Mesenchymal stem cell (in vitro differentiated cells and primary cell): Measurements from ENCODE around the gene C6orf62.
"Not testable (repeated sequence)": the region's sequence is repeated elsewhere in the genome, so short reads cannot be mapped to it uniquely, and the experiment has no call there.

ENCODE experiments used
- DNase-seq: peaks from one replicate; pipeline ENCODE4 v3.0.0-alpha.2; 2013
- H2AFZ ChIP-seq: one replicate; pipeline ENCODE4 v1.6.1; 2013; ENCODE audit warnings: low read depth, mild to moderate bottlenecking, control low read depth, inconsistent platforms, low read length, moderate library complexity
- H2AK5ac ChIP-seq: 2 replicates; pipeline ENCODE4 v1.6.1; 2013; ENCODE audit warnings: low read length, moderate library complexity, mild to moderate bottlenecking, inconsistent platforms; ENCODE audit not compliant: severe bottlenecking
- H2BK120ac ChIP-seq: one replicate; pipeline ENCODE4 v1.6.1; 2013; ENCODE audit warnings: low read depth, mild to moderate bottlenecking, inconsistent platforms, low read length, moderate library complexity
- H2BK12ac ChIP-seq, 2 experiments: one replicate each; pipeline ENCODE4 v1.6.1; 2013; ENCODE audit warnings: inconsistent platforms in 2 of 2, low read length in 2 of 2, mild to moderate bottlenecking in 2 of 2, moderate library complexity in 2 of 2, control low read depth in 1 of 2
- H2BK15ac ChIP-seq: one replicate; pipeline ENCODE4 v1.6.1; 2013; ENCODE audit warnings: mild to moderate bottlenecking, low read depth, inconsistent platforms; ENCODE audit not compliant: poor library complexity, severe bottlenecking
- H2BK5ac ChIP-seq: 2 replicates; pipeline ENCODE4 v1.6.1; 2013; ENCODE audit warnings: low read depth, mild to moderate bottlenecking, low read length, control low read depth, inconsistent platforms; ENCODE audit not compliant: poor library complexity, severe bottlenecking
- H3K14ac ChIP-seq, 2 experiments: one replicate each; pipeline ENCODE4 v1.6.1; 2013; ENCODE audit warnings: inconsistent platforms in 2 of 2, low read length in 2 of 2, control low read depth in 1 of 2, mild to moderate bottlenecking in 1 of 2, moderate library complexity in 1 of 2
- H3K18ac ChIP-seq, 2 experiments: one replicate each; pipeline ENCODE4 v1.6.1; 2013; ENCODE audit warnings: inconsistent platforms in 2 of 2, low read length in 2 of 2, control low read depth in 1 of 2, low read depth in 1 of 2, mild to moderate bottlenecking in 1 of 2
- H3K23ac ChIP-seq, 2 experiments: one replicate each; pipeline ENCODE4 v1.6.1; 2013; ENCODE audit warnings: inconsistent platforms in 2 of 2, low read length in 2 of 2, mild to moderate bottlenecking in 2 of 2, moderate library complexity in 2 of 2, control low read depth in 1 of 2
- H3K27ac ChIP-seq: 2 replicates; pipeline ENCODE4 v1.5.1; 2013; ENCODE audit warnings: mild to moderate bottlenecking, moderate library complexity, low read length, control low read depth, inconsistent platforms; ENCODE audit not compliant: poor library complexity, severe bottlenecking
- H3K27me3 ChIP-seq, 2 experiments: 2 replicates each; pipeline versions ENCODE4 v1.6.1 to v1.7.0; 2013; ENCODE audit warnings: low read length in 2 of 2, mild to moderate bottlenecking in 2 of 2, moderate library complexity in 2 of 2, control low read depth in 1 of 2, inconsistent platforms in 1 of 2; ENCODE audit not compliant: control insufficient read depth in 1 of 2, insufficient read depth in 1 of 2
- H3K36me3 ChIP-seq, 2 experiments: 2 replicates each; pipeline versions ENCODE4 v1.6.1 to v1.7.0; 2013; ENCODE audit warnings: low read length in 2 of 2, control low read depth in 1 of 2, inconsistent platforms in 1 of 2, low read depth in 1 of 2, mild to moderate bottlenecking in 1 of 2; ENCODE audit not compliant: insufficient read depth in 2 of 2, control insufficient read depth in 1 of 2
- H3K4ac ChIP-seq, 2 experiments: one replicate each; pipeline ENCODE4 v1.6.1; 2013; ENCODE audit warnings: inconsistent platforms in 2 of 2, low read length in 2 of 2, mild to moderate bottlenecking in 2 of 2, moderate library complexity in 2 of 2, control low read depth in 1 of 2, low read depth in 1 of 2
- H3K4me1 ChIP-seq: 2 replicates; pipeline ENCODE4 v1.6.1; 2013; ENCODE audit warnings: low read depth, low read length, control low read depth; ENCODE audit not compliant: control insufficient read depth, insufficient read depth
- H3K4me2 ChIP-seq: 2 replicates; pipeline ENCODE4 v1.6.1; 2013; ENCODE audit warnings: low read length, mild to moderate bottlenecking, inconsistent platforms; ENCODE audit not compliant: poor library complexity, severe bottlenecking
- H3K4me3 ChIP-seq, 2 experiments: 2 replicates each; pipeline versions ENCODE4 v1.5.1 to v1.7.0; 2013; ENCODE audit warnings: low read length in 2 of 2, mild to moderate bottlenecking in 2 of 2, control low read depth in 1 of 2, low read depth in 1 of 2; ENCODE audit not compliant: insufficient read depth in 1 of 2
- H3K79me1 ChIP-seq: replicated peaks from 2 replicates; pipeline ENCODE4 v1.6.1; 2013; ENCODE audit warnings: mild to moderate bottlenecking, control low read depth, low read length, inconsistent platforms; ENCODE audit not compliant: poor library complexity, severe bottlenecking
- H3K9ac ChIP-seq: 2 replicates; pipeline ENCODE4 v1.7.0; 2013; ENCODE audit warnings: mild to moderate bottlenecking, low read length, moderate library complexity
- H3K9me3 ChIP-seq: 2 replicates; pipeline ENCODE4 v1.7.0; 2013; ENCODE audit warnings: mild to moderate bottlenecking, low read length; ENCODE audit not compliant: control insufficient read depth
- H4K8ac ChIP-seq: one replicate; pipeline ENCODE4 v1.6.1; 2013; ENCODE audit warnings: inconsistent platforms, mild to moderate bottlenecking, low read length, moderate library complexity
- H4K91ac ChIP-seq: one replicate; pipeline ENCODE4 v1.6.1; 2013; ENCODE audit warnings: mild to moderate bottlenecking, low read length, inconsistent platforms
- WGBS: methylation state at CpG from one replicate; pipeline ENCODE4 v1.1.7; 2013; ENCODE audit warnings: mixed read lengths; 5-methylcytosine and 5-hydroxymethylcytosine counted together

Gene C6orf62

DNA sequence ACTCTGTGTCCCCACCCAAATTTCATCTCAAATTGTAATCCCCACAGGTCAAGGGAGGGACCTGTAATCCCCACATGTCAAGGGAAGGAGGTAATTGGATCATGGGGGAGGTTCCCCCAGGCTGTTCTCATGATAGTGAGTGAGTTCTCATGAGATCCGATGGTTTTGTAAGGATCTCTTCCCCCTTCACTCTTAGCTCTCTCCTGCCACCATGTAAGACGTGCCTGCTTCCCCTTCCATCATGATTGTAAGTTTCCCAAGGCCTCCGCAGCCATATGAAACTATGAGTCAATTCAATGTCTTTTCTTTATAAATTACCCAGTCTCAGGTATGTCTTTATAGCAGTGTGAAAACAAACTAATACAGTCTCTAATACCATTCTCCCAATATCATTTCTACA lies 31.9 kb upstream of the C6orf62 start:
- H3K4me1 ChIP-seq, H2BK120ac ChIP-seq, H2AK5ac ChIP-seq, H2BK5ac ChIP-seq, H3K36me3 ChIP-seq, H2AFZ ChIP-seq, H3K4me2 ChIP-seq, H3K23ac ChIP-seq, H4K91ac ChIP-seq, H3K9me3 ChIP-seq, H3K9ac ChIP-seq, H3K79me1 ChIP-seq, DNase-seq, H4K8ac ChIP-seq, H3K14ac ChIP-seq, H3K18ac ChIP-seq, H3K27me3 ChIP-seq, H2BK15ac ChIP-seq, H2BK12ac ChIP-seq, H3K27ac ChIP-seq, H3K4ac ChIP-seq, H3K4me3 ChIP-seq: not testable (repeated sequence)
- 80% methylated on average over 3 of the region's 3 CpGs for WGBS

DNA sequence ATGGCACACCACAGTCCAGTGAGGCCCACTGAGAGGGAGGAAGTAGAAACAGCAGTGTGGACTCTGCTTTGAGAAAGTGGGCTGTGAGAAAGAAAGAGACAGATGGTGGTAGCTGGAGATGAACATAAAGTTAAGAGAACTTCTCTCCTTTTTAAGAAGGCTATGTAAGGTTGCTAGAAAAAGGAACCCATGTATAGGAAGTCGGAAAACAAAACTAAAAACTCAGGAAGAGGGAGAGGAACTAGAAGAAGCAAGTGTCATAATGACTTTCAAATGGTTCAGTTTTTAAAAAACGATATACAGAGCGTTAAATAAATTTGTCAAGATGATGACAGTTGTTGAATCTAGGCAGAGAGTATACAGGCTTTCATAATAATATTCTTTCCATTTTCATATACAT lies 30.3 kb upstream of the C6orf62 start:
- H3K36me3 ChIP-seq, result no peaks in the 10 kb centered on the region
- no peak overlapping the region for H2BK15ac ChIP-seq
- peak overlapping the region in 1 of 2 experiments; percentile 60 for H3K23ac ChIP-seq
- no peak overlapping the region for H2AFZ ChIP-seq
- no peak overlapping the region for H2BK5ac ChIP-seq
- H4K8ac ChIP-seq, result no peak overlapping the region
- no peaks in the 10 kb centered on the region for H3K27me3 ChIP-seq
- WGBS, result 98% methylated on average over 3 of the region's 3 CpGs
- no peak overlapping the region for H3K4ac ChIP-seq
- H3K27ac ChIP-seq, result no peak overlapping the region
- no peak overlapping the region for H2AK5ac ChIP-seq
- no peaks in the 10 kb centered on the region for H3K9me3 ChIP-seq
- no peak for DNase-seq
- no peak overlapping the region for H3K4me2 ChIP-seq
- no peak overlapping the region for H3K4me3 ChIP-seq
- H3K79me1 ChIP-seq, result no peaks in the 10 kb centered on the region
- no peak overlapping the region for H3K9ac ChIP-seq
- H3K14ac ChIP-seq, result no peak overlapping the region
- no peaks in the 10 kb centered on the region for H3K4me1 ChIP-seq
- no peak overlapping the region for H2BK12ac ChIP-seq
- no peak overlapping the region for H4K91ac ChIP-seq
- H3K18ac ChIP-seq, result no peak overlapping the region
- no peak overlapping the region for H2BK120ac ChIP-seq

DNA sequence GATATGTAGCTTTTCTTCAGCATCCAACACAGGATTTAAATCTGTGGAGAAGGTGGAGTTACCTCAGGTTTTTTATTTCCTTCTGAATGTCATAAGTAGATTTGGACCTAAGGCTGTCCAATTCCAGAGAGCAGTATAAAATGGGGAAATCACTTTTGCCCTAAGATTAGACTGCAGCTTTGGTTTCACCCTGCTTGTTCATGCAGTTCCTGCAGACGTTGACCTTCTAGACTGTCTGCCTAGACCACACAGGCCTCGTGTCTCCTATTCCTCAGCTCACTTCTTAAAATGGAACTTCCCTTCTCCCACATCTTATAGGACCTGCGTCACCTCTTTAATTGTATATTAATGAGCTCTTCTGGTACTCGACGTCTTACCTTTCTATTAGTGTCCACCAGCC lies 26.0 kb upstream of the C6orf62 start:
- no peak overlapping the region for H2BK12ac ChIP-seq
- no peak overlapping the region for H3K27ac ChIP-seq
- H3K23ac ChIP-seq, result no peak overlapping the region
- H3K4me3 ChIP-seq, result no peak overlapping the region
- no peaks in the 10 kb centered on the region for H3K9me3 ChIP-seq
- no peaks in the 10 kb centered on the region for H3K79me1 ChIP-seq
- no peak overlapping the region for H2AFZ ChIP-seq
- H2BK120ac ChIP-seq, result no peak overlapping the region
- H3K36me3 ChIP-seq, result no peaks in the 10 kb centered on the region
- no peak overlapping the region for H2BK5ac ChIP-seq
- WGBS, result 95% methylated on average over 5 of the region's 5 CpGs
- no peak overlapping the region for H4K8ac ChIP-seq
- H3K4ac ChIP-seq, result no peak overlapping the region
- no peak overlapping the region for H2AK5ac ChIP-seq
- H3K9ac ChIP-seq, result no peak overlapping the region
- H3K4me2 ChIP-seq, result no peak overlapping the region
- no peaks in the 10 kb centered on the region for H3K4me1 ChIP-seq
- H3K27me3 ChIP-seq, result no peaks in the 10 kb centered on the region
- H2BK15ac ChIP-seq, result no peak overlapping the region
- DNase-seq, result no peak
- no peak overlapping the region for H3K18ac ChIP-seq
- no peak overlapping the region for H4K91ac ChIP-seq
- H3K14ac ChIP-seq, result no peak overlapping the region

DNA sequence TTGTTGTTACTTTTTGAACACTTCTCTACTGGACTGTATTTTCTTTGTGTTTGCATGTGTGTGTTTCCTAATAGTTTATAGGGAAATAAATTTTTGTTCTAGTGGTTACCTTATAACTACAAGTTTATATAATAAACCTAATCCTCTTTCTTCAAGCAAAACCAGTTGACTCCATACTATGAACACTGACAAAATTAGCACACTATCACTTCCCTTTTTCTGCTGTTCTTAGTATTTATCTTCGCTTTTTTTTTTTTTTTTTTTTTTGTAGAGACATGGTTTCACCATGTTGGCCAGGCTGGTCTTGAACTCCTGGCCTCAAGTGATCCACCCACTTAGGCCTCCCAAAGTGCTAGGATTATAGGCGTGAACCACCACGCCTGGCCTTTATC lies 25.0 kb upstream of the C6orf62 start:
- Histone ChIP-seq H2AK5ac (no peak overlapping the region), H4K91ac (no peak overlapping the region), H2BK15ac (no peak overlapping the region), H4K8ac (no peak overlapping the region), H3K27ac (no peak overlapping the region), H3K14ac (no peak overlapping the region), H2BK12ac (no peak overlapping the region), H2BK120ac (no peak overlapping the region), H3K9ac (peak overlapping the region; percentile 89), H3K18ac (no peak overlapping the region), H3K4me3 (no peak overlapping the region), H2BK5ac (no peak overlapping the region), H3K36me3 (no peaks in the 10 kb centered on the region), H3K4ac (no peak overlapping the region), H3K27me3 (no peaks in the 10 kb centered on the region), H3K9me3 (no peaks in the 10 kb centered on the region), H3K4me1 (no peaks in the 10 kb centered on the region), H3K79me1 (no peaks in the 10 kb centered on the region), H3K4me2 (no peak overlapping the region), H2AFZ (no peak overlapping the region), H3K23ac (no peak overlapping the region)
- WGBS, result no CpG with 5 or more reads among the region's 3 CpGs
- DNase-seq, result no peak
